ENCODE data around the gene ROR2.

Gene ROR2

GRCh38 chr9:91948597-91949391 lies 1.2 kb downstream of the ROR2 start:
- Histone ChIP-seq H3K27ac (no peak overlapping the region), H3K4me3 (peak overlapping the region; percentile 65)
- no peak for DNase-seq (ENCODE audit: low spot score)
- TF ChIP-seq, protein P1, sequence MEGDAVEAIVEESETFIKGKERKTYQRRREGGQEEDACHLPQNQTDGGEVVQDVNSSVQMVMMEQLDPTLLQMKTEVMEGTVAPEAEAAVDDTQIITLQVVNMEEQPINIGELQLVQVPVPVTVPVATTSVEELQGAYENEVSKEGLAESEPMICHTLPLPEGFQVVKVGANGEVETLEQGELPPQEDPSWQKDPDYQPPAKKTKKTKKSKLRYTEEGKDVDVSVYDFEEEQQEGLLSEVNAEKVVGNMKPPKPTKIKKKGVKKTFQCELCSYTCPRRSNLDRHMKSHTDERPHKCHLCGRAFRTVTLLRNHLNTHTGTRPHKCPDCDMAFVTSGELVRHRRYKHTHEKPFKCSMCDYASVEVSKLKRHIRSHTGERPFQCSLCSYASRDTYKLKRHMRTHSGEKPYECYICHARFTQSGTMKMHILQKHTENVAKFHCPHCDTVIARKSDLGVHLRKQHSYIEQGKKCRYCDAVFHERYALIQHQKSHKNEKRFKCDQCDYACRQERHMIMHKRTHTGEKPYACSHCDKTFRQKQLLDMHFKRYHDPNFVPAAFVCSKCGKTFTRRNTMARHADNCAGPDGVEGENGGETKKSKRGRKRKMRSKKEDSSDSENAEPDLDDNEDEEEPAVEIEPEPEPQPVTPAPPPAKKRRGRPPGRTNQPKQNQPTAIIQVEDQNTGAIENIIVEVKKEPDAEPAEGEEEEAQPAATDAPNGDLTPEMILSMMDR (IDR thresholded peaks at IDR 0.05) = no peak

DNA sequence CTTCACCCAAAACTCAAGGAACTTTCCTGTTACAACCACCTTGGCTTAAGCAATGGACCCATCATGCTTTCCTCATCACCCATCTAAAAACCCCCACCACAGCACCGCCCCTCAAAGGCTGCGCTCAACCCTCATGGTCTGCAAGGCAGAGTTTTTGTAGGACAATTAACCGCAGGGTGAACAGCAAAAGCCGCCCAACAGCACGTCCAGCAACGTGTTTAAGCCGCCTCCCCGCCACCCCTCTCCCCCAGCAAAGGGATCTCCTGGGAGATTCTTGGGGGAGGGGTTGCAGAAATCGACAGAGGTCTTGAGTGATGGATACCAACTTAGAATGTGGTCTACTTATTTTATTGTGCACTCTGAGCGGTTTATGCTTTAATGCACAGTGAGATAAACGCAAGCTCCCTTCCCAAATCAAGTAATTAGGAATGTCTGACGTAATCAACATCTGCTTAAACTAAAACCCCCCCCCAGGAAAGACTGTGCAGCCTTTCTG lies 1.9 kb downstream of the ROR2 start:
- Histone ChIP-seq H3K4me3 (peak overlapping the region; percentile 65), H3K27ac (no peak overlapping the region)
- TF ChIP-seq, protein P1 (IDR thresholded peaks at IDR 0.05) = no peak
- DNase-seq (ENCODE audit: low spot score) = no peak

GRCh38 chr9:91946653-91947488 lies 3.2 kb downstream of the ROR2 start:
- no peak for DNase-seq (ENCODE audit: low spot score)
- TF ChIP-seq, protein P1 (IDR thresholded peaks at IDR 0.05) = no peak

GRCh38 chr9:91946196-91946595 lies 3.8 kb downstream of the ROR2 start:
- H3K27ac ChIP-seq = no peak overlapping the region
- no peak for DNase-seq (ENCODE audit: low spot score)
- TF ChIP-seq, protein P1 (IDR thresholded peaks at IDR 0.05) = no peak
- H3K4me3 ChIP-seq = no peak overlapping the region

More at GRCh38 chr9:91946653-91947488, 3.2 kb downstream of the ROR2 start:
- no peak overlapping the region for H3K27ac ChIP-seq
- H3K4me3 ChIP-seq = no peak overlapping the region

GRCh38 chr9:91945277-91946085 lies 4.5 kb downstream of the ROR2 start:
- no peak overlapping the region for H3K27ac ChIP-seq
- H3K4me3 ChIP-seq = no peak overlapping the region
- TF ChIP-seq, protein P1 (IDR thresholded peaks at IDR 0.05) = no peak
- DNase-seq (ENCODE audit: low spot score) = no peak

DNA sequence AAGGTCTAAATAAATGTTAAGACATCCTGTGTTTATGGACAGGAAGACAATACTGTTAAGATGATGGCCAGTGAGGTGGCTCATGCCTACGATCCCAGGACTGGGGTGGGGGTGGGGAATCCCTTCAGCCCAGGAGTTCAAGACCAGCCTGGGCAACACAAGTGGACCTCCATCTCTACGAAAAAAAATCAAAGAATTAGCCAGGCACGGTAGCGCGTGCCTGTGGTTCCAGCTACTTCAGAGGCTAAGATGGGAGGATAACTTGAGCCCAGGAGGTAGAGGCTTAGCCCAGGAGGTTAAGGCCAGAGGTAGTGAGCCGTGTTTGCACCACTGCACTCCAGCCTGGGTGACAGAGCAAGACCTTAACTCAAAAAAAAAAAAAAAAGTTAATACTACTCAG lies 5.3 kb downstream of the ROR2 start:
- H3K27ac ChIP-seq = no peak overlapping the region
- no peak overlapping the region for H3K4me3 ChIP-seq
- DNase-seq (ENCODE audit: low spot score) = no peak
- TF ChIP-seq, protein P1 (IDR thresholded peaks at IDR 0.05) = no peak

All from coronary artery (tissue), 2 donors.